ENCODE results near the gene NOL12. TPM values are rescaled to one million over a fixed set of nuclear protein-coding genes. Genes with fewer than 3 reads are reported as not detected.
"Not testable (repeated sequence)": the region's sequence is repeated elsewhere in the genome, so short reads cannot be mapped to it uniquely, and the experiment has no call there.

The NOL12 gene
- total RNA-seq, 2 experiments from 2014 or later = 49.9 to 53.3 TPM

DNA sequence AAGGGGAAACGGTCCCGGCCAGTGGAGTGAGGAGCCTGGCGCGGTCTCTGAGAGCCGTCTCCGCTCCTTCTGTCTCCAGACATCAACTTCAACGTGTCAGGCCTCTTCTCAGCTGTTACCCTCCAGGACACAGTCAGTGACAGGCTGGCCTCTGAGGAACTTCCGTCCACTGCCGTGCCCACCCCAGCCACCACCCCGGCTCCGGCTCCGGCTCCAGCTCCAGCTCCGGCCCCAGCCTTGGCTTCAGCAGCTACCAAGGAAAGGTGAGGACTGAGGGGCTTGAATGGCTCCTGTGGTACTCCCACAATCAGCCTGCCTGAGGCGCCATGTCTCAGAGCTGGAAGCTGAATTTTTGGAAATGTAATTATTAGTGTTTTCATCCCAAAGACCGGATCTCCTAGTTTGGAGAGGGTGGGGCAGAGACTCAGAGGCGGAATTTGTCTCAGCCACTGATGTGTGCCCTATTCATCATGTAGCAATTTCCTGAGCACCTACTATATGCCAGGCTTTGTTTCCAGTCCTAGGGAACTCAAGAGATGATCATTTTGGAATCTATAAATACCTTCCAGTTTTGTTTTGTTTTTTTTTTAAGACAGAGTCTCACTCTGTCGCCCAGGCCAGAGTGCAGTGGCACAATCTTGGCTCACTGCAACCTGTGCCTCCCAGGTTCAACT lies 35.5 kb upstream of the NOL12 start:
- Mint-ChIP-seq H3K9me3 (ENCODE audit: low read depth) (no peaks in the 10 kb centered on the region), H3K36me3 (peaks cover 54% of the 10 kb centered on the region), H3K4me3 (no peak overlapping the region), H3K27ac (no peak overlapping the region), H3K4me1 (peaks cover 2% of the 10 kb centered on the region), H3K27me3 (no peaks in the 10 kb centered on the region)
- CTCF ChIA-PET = interaction anchor here (34.1 to 41.1 kb wide), 2 partner anchors 17 to 20 kb away, joined by 1064 read pairs; partner anchors contain the start of genes LGALS1, NOL12, PDXP and SH3BP1
- DNase-seq (no peak), ATAC-seq (no peak)

DNA sequence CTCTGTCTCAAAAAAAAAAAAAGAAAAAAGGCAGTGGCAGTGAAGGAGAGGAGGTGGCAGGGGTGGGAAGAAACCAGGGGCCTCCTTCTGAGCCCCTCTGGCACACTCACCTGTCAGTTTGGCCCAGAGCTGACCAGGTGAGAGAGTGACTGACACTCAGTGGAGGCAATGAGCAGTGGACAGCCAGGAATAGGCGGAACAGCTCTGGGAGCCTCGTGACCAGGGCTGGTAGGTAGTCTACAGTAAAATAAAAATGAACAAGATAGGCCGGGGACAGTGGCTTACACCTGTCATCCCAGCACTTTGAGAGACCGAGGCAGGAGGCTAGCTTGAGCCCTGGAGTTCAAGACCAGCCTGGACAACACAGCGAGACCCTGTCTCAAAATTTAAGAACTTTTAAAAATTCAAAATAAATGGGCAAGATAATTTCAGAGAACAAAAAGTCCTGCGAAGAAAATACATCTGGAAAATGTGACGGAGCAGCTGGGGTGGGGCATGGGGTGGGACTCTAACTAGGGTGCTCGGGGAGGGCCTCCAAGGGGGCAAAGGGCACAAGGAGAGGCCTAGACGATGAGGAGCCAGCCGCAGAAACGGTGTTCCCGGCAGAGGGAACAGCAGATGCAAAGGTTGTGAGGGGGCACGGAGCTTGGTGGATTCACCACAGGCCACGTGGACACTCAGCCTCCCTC lies 31.4 kb upstream of the NOL12 start:
- Mint-ChIP-seq H3K36me3 (peaks cover 31% of the 10 kb centered on the region), H3K27ac (no peak overlapping the region), H3K27me3 (no peaks in the 10 kb centered on the region), H3K9me3 (ENCODE audit: low read depth) (no peaks in the 10 kb centered on the region), H3K4me3 (no peak overlapping the region), H3K4me1 (peaks cover 14% of the 10 kb centered on the region)
- no peak for DNase-seq
- CTCF ChIA-PET = interaction anchor here (13.1 to 41.1 kb wide), 2 partner anchors 21 to 28 kb away, joined by 184 to 1064 read pairs; partner anchors contain the start of genes NOL12 and SH3BP1
- ATAC-seq = no peak

DNA sequence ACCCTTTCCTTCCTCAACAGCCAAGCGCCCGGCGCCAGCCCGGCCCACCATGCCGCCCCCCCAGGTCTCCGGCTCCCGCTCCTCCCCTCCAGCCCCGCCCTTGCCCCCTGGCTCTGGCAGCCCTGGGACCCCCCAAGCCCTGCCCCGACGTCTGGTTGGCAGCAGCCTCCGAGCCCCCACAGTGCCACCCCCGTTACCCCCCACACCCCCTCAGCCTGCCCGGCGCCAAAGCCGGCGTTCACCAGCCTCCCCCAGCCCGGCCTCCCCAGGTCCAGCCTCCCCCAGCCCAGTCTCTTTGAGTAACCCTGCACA lies 30.9 kb upstream of the NOL12 start:
- DNase-seq (no peak), ATAC-seq (no peak)
- H3K36me3 Mint-ChIP-seq = peaks cover 26% of the 10 kb centered on the region
- CTCF ChIA-PET = interaction anchor here (13.1 to 41.1 kb wide), 2 partner anchors 21 to 27 kb away, joined by 184 to 1064 read pairs; partner anchors contain the start of genes NOL12 and SH3BP1
- H3K27ac Mint-ChIP-seq = no peak overlapping the region
- no peak overlapping the region for H3K4me3 Mint-ChIP-seq
- H3K27me3 Mint-ChIP-seq = no peaks in the 10 kb centered on the region
- no peaks in the 10 kb centered on the region for H3K9me3 Mint-ChIP-seq (ENCODE audit: low read depth)
- H3K4me1 Mint-ChIP-seq = peaks cover 17% of the 10 kb centered on the region

DNA sequence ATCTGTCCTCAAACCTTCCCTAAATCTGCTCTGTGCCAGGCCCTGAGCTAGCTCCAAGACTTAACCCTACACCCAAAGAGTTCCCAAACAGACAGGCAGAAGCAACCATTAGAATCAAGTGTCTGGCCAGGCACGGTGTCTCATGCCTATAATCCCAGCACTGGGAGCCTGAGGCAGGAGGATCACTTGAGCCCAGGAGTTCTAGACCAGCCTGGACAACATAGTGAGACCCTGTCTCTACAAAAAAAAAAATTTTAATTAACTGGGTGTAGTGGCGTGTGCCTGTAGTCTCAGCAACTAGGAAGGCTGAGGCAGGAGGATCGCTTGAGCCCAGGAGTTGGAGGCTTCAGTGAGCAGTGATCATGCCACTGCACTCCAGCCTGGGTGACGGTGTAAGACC lies 29.6 kb upstream of the NOL12 start:
- DNase-seq; H3K27me3 Mint-ChIP-seq; H3K4me3 Mint-ChIP-seq; H3K9me3 Mint-ChIP-seq (ENCODE audit: low read depth); ATAC-seq: not testable (repeated sequence)
- CTCF ChIA-PET = interaction anchor here (13.1 to 41.1 kb wide), 2 partner anchors 23 to 26 kb away, joined by 184 to 1064 read pairs; partner anchors contain the start of genes NOL12 and SH3BP1
- Mint-ChIP-seq H3K4me1 (peaks cover 31% of the 10 kb centered on the region), H3K27ac (peak overlapping the region; percentile 30), H3K36me3 (peaks cover 16% of the 10 kb centered on the region)

- no peak for DNase-seq
- CTCF ChIA-PET = interaction anchor here (2.9 to 41.1 kb wide), 4 partner anchors 18 to 50 kb away, joined by 17 to 1064 read pairs (median 130); partner anchors contain the start of genes GGA1, LGALS1, NOL12 and SH3BP1
- H3K4me1 Mint-ChIP-seq = peaks cover 39% of the 10 kb centered on the region
These were observed 28.5 kb upstream of the NOL12 start for GRCh38 chr22:37657590-37658132.

GRCh38 chr22:37658133-37659065 lies 27.7 kb upstream of the NOL12 start, which contains the start of gene PDXP:
PDXP (plus strand) TSS chr22:37658723; CDS start chr22:37658783, 60 bp downstream.
- H3K4me3 Mint-ChIP-seq = peak within 1 kb of the TSS; percentile 85
- CTCF ChIA-PET = interaction anchor here (0.9 to 41.1 kb wide), 6 partner anchors 17 to 159 kb away, joined by 3 to 1064 read pairs (median 46); partner anchors contain the start of genes GGA1, LGALS1, NOL12 and SH3BP1
- DNase-seq = peak; percentile 99
- no peaks in the 10 kb centered on the region for H3K9me3 Mint-ChIP-seq (ENCODE audit: low read depth)
- H3K4me1 Mint-ChIP-seq = peaks cover 39% of the 10 kb centered on the region
- peak within 1 kb of the TSS; percentile 88 for H3K27ac Mint-ChIP-seq
- peaks cover 6% of the 10 kb centered on the region for H3K36me3 Mint-ChIP-seq
- H3K27me3 Mint-ChIP-seq = no peaks in the 10 kb centered on the region
- peak; percentile 98 for ATAC-seq

More at GRCh38 chr22:37657590-37658132, 28.5 kb upstream of the NOL12 start:
- Mint-ChIP-seq H3K9me3 (ENCODE audit: low read depth) (no peaks in the 10 kb centered on the region), H3K36me3 (peaks cover 11% of the 10 kb centered on the region), H3K27ac (peak overlapping the region; percentile 88), H3K27me3 (no peaks in the 10 kb centered on the region), H3K4me3 (peak overlapping the region; percentile 78)
- no peak for ATAC-seq

DNA sequence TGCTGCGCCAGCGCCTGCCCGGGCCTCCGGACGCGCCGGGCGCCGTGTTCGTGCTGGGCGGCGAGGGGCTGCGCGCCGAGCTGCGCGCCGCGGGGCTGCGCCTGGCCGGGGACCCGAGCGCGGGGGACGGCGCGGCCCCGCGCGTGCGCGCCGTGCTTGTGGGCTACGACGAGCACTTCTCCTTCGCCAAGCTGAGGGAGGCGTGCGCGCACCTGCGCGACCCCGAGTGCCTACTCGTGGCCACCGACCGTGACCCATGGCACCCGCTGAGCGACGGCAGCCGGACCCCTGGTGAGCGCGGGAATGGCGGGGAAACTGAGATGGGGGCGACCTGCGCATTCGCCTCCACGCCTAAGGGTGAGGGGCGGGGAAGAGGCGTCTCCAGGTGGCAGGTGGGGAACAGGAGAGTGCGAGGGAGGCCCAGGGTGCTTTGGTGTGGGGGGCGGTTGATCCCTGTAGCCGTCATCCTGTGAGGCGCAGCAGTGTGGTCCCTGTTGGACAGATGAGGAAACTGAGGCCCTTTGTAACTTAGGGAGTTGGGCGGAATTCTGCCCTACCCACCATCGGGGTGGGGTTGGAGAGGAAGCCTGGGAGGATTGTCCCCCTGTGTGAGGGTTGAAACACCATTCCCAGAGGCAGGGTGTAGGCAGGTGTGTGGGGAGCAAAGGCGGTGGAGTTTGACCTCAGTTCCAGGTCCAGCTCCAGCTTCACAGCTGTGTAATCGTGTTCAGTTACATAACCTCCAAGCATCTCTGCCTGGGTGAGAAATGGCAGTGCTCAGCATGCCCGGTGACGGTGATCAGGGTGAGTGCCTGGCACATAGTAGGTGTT lies 26.9 kb upstream of the NOL12 start:
- Mint-ChIP-seq H3K9me3 (ENCODE audit: low read depth) (no peaks in the 10 kb centered on the region), H3K4me1 (peaks cover 39% of the 10 kb centered on the region), H3K27me3 (no peaks in the 10 kb centered on the region), H3K4me3 (peak overlapping the region; percentile 85), H3K27ac (peak overlapping the region; percentile 73), H3K36me3 (peaks cover 2% of the 10 kb centered on the region)
- CTCF ChIA-PET = interaction anchor here (1.1 to 41.1 kb wide), 7 partner anchors 12 to 204 kb away, joined by 3 to 1064 read pairs (median 17); partner anchors contain the start of genes GGA1, LGALS1, NOL12 and SH3BP1
- DNase-seq = no peak
- ATAC-seq = no peak

GRCh38 chr22:37659897-37660708 lies 26.0 kb upstream of the NOL12 start:
- ATAC-seq (no peak), DNase-seq (no peak)
- H3K27me3 Mint-ChIP-seq = no peaks in the 10 kb centered on the region
- CTCF ChIA-PET = interaction anchor here (2.9 to 41.1 kb wide), 6 partner anchors 11 to 203 kb away, joined by 13 to 1064 read pairs (median 46); partner anchors contain the start of genes GGA1, LGALS1, NOL12 and SH3BP1
- no peaks in the 10 kb centered on the region for H3K9me3 Mint-ChIP-seq (ENCODE audit: low read depth)
- peaks cover 2% of the 10 kb centered on the region for H3K36me3 Mint-ChIP-seq
- peaks cover 39% of the 10 kb centered on the region for H3K4me1 Mint-ChIP-seq
- H3K4me3 Mint-ChIP-seq = peak overlapping the region; percentile 85
- peak overlapping the region; percentile 73 for H3K27ac Mint-ChIP-seq

- H3K4me1 Mint-ChIP-seq = peaks cover 39% of the 10 kb centered on the region
- ATAC-seq (no peak), DNase-seq (no peak)
- peaks cover 6% of the 10 kb centered on the region for H3K36me3 Mint-ChIP-seq
- H3K9me3 Mint-ChIP-seq (ENCODE audit: low read depth) = no peaks in the 10 kb centered on the region
- no peaks in the 10 kb centered on the region for H3K27me3 Mint-ChIP-seq
- CTCF ChIA-PET = interaction anchor here (1.1 to 41.1 kb wide), 8 partner anchors 11 to 203 kb away, joined by 4 to 1064 read pairs (median 16); partner anchors contain the start of genes GGA1, LGALS1, NOL12 and SH3BP1
- H3K27ac Mint-ChIP-seq = peak overlapping the region; percentile 73
- H3K4me3 Mint-ChIP-seq = peak overlapping the region; percentile 85
These were observed 25.5 kb upstream of the NOL12 start for GRCh38 chr22:37660709-37661045.

DNA sequence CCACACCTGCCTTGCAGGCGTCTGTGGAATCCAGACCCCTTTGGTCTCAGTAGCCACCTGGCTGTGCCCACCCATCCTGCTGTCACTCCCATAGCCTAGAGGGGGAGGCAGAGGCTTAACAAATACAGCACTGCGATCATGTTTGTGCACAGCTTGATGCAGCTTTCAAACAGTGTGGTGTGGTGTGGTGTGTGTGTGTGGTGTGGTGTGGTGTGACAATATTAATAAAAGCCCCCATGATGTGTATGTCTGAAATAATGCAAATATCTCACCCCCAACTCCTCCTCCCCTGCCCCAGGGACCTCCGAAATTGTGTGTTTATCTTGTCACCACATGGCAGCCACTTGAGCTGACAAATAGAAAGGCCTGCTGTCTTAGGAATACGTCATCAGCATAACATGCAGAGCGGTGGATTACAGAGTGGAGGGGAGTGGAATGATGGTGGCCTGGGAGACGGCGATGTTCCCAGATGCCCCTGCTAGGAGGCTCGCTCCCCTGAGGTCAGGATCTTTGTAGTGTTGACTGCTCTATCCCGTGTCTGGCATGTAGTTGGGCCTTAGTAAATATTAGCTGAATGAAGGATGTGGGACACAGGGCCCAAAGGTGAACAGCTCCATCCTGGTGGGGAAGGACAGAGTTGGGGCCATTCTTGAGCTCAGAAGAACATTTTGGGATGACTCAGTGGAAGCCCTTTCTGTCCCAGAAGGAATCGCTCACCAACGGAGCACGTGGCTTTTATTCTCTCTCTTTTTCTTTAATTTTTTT lies 24.8 kb upstream of the NOL12 start:
- Mint-ChIP-seq H3K4me3 (peak overlapping the region; percentile 85), H3K4me1 (peaks cover 39% of the 10 kb centered on the region), H3K27ac (peak overlapping the region; percentile 51), H3K36me3 (peaks cover 10% of the 10 kb centered on the region), H3K9me3 (ENCODE audit: low read depth) (no peaks in the 10 kb centered on the region), H3K27me3 (no peaks in the 10 kb centered on the region)
- DNase-seq (peak; percentile 67), ATAC-seq (no peak)
- CTCF ChIA-PET = interaction anchor here (1.1 to 41.1 kb wide), 7 partner anchors 10 to 202 kb away, joined by 4 to 1064 read pairs (median 14); partner anchors contain the start of genes GGA1, LGALS1, NOL12 and SH3BP1
